ENCODE results near the gene ZNF134. TPM values are rescaled to one million over a fixed set of nuclear protein-coding genes. Genes with fewer than 3 reads are reported as not detected.

Gene ZNF134
- total and polyA plus RNA-seq, 2 donors (not counting 3 experiments of a cell fraction or from before 2014, with no cell fraction given), result 6.4 to 12.3 TPM

- FAIRE-seq, result no peak
These were observed 34.4 kb downstream of the ZNF134 start for GRCh38 chr19:57648331-57649003.

GRCh38 chr19:57651654-57651996 lies 37.6 kb downstream of the ZNF134 start:
- DNase-seq (ENCODE audit: low read depth, low spot score) (no peak), FAIRE-seq (no peak)
- H2AFZ ChIP-seq (ENCODE audit: low read depth, low read length), result no peak overlapping the region
- no peak for TF ChIP-seq POLR2A (IDR thresholded peaks at IDR 0.05; ENCODE audit: low read depth, low read length)
- no peak for TF ChIP-seq FOS (IDR thresholded peaks at IDR 0.05; ENCODE audit: borderline replicate concordance, insufficient read depth, low read length)
- no peak for TF ChIP-seq MYC (IDR thresholded peaks at IDR 0.05; ENCODE audit: low read depth, low read length)
- no peak for TF ChIP-seq JUN (IDR thresholded peaks at IDR 0.05; ENCODE audit: borderline replicate concordance, insufficient read depth, insufficient read length, low read depth)
- TF ChIP-seq CTCF (IDR thresholded peaks at IDR 0.05; ENCODE audit: extremely low read depth in 1 of 2, insufficient read depth in 1 of 2, low read depth in 1 of 2, low read length in 2 of 2), result no peak
- TF ChIP-seq GATA2 (IDR thresholded peaks at IDR 0.05; ENCODE audit: insufficient read depth, insufficient read length, low read depth, low read length), result no peak
- no peak for TF ChIP-seq POLR2AphosphoS5 (IDR thresholded peaks at IDR 0.05; ENCODE audit: insufficient read depth, low read depth, low read length)
- no peaks in the 10 kb centered on the region for H3K79me2 ChIP-seq (ENCODE audit: control insufficient read depth, insufficient read depth, low read length)
- no peaks in the 10 kb centered on the region for H3K4me1 ChIP-seq (ENCODE audit: control insufficient read depth, extremely low read depth, insufficient read depth, low read length)
- dilution Hi-C loops (cut with MboI; ENCODE audit: extremely low pct_ligation_motif_present, low sequenced_read_pairs) (no loop called here), intact Hi-C loops (cut with micrococcal nuclease) (no loop called here)
- no peak overlapping the region for H3K4me2 ChIP-seq (ENCODE audit: insufficient read depth, low read length)
- H3K27me3 ChIP-seq (ENCODE audit: control insufficient read depth in 2 of 2, insufficient read depth in 2 of 2, low read length in 2 of 2), result no peaks in the 10 kb centered on the region
- no peak overlapping the region for H3K27ac ChIP-seq (ENCODE audit: insufficient read depth, low read depth, low read length)
- no peaks in the 10 kb centered on the region for H3K9me1 ChIP-seq (replicated peaks; ENCODE audit: control insufficient read depth, extremely low read depth, insufficient read depth, low read length)
- no peaks in the 10 kb centered on the region for H4K20me1 ChIP-seq (replicated peaks; ENCODE audit: control insufficient read depth, extremely low read depth, insufficient read depth, low read length)
- no peak overlapping the region for H3K9ac ChIP-seq (replicated peaks; ENCODE audit: extremely low read depth, insufficient read depth, low read length)
- H3K36me3 ChIP-seq (ENCODE audit: control insufficient read depth in 2 of 2, extremely low read depth in 1 of 2, insufficient read depth in 2 of 2, low read length in 2 of 2), result no peaks in the 10 kb centered on the region
- BruUV-seq (replicated peaks), result no TSS peak
- no peaks in the 10 kb centered on the region for H3K9me3 ChIP-seq (replicated peaks; ENCODE audit: control insufficient read depth, insufficient read depth, low read length)
- ChIA-PET CTCF (no interaction called here), POLR2A (no interaction called here)
- H3K4me3 ChIP-seq (replicated peaks in 1 of 3; ENCODE audit: insufficient read depth in 1 of 3, low read depth in 1 of 3, low read length in 3 of 3), result no peak overlapping the region

More at GRCh38 chr19:57648331-57649003, 34.4 kb downstream of the ZNF134 start:
- Histone ChIP-seq H2AFZ (ENCODE audit: low read depth, low read length) (no peak overlapping the region), H3K9ac (replicated peaks; ENCODE audit: extremely low read depth, insufficient read depth, low read length) (no peak overlapping the region), H3K79me2 (ENCODE audit: control insufficient read depth, insufficient read depth, low read length) (no peaks in the 10 kb centered on the region), H3K4me1 (ENCODE audit: control insufficient read depth, extremely low read depth, insufficient read depth, low read length) (no peaks in the 10 kb centered on the region), H3K9me3 (replicated peaks; ENCODE audit: control insufficient read depth, insufficient read depth, low read length) (no peaks in the 10 kb centered on the region), H3K27me3 (ENCODE audit: control insufficient read depth in 2 of 2, insufficient read depth in 2 of 2, low read length in 2 of 2) (no peaks in the 10 kb centered on the region), H3K27ac (ENCODE audit: insufficient read depth, low read depth, low read length) (no peak overlapping the region), H3K4me3 (replicated peaks in 1 of 3; ENCODE audit: insufficient read depth in 1 of 3, low read depth in 1 of 3, low read length in 3 of 3) (no peak overlapping the region), H4K20me1 (replicated peaks; ENCODE audit: control insufficient read depth, extremely low read depth, insufficient read depth, low read length) (no peaks in the 10 kb centered on the region), H3K9me1 (replicated peaks; ENCODE audit: control insufficient read depth, extremely low read depth, insufficient read depth, low read length) (no peaks in the 10 kb centered on the region), H3K36me3 (ENCODE audit: control insufficient read depth in 2 of 2, extremely low read depth in 1 of 2, insufficient read depth in 2 of 2, low read length in 2 of 2) (no peaks in the 10 kb centered on the region), H3K4me2 (ENCODE audit: insufficient read depth, low read length) (no peak overlapping the region)
- CTCF ChIA-PET, result no interaction called here
- no TSS peak for BruUV-seq (replicated peaks)
- dilution Hi-C loops (cut with MboI; ENCODE audit: extremely low pct_ligation_motif_present, low sequenced_read_pairs), result no loop called here
- POLR2A ChIA-PET, result no interaction called here
- intact Hi-C loops (cut with micrococcal nuclease), result no loop called here
- no peak for DNase-seq (ENCODE audit: low read depth, low spot score)
- TF ChIP-seq FOS (IDR thresholded peaks at IDR 0.05; ENCODE audit: borderline replicate concordance, insufficient read depth, low read length), result no peak
